Spinal cord (tissue), 10 donors: Measurements from ENCODE around the gene ETFA. TPM values are rescaled to one million over a fixed set of nuclear protein-coding genes. Genes with fewer than 3 reads are reported as not detected.
A peak's percentile ranks its signal among the peaks of the same experiment; 100 is the strongest.

ENCODE experiments used
- DNase-seq, 6 donors: peaks; one replicate each; pipeline versions ENCODE4 v3.0.0 to v3.0.0-alpha.2; 2013 to 2015; ENCODE audit warnings: low spot score in 6 of 6, low read depth in 4 of 6
- H3K27ac ChIP-seq: one replicate; pipeline ENCODE4 v1.5.1; 2013; ENCODE audit warnings: low read depth, low read length, control low read depth
- H3K27me3 ChIP-seq: one replicate; pipeline ENCODE4 v1.6.1; 2013; ENCODE audit warnings: low read length; ENCODE audit not compliant: control insufficient read depth, insufficient read depth
- H3K36me3 ChIP-seq: one replicate; pipeline ENCODE4 v1.6.1; 2013; ENCODE audit warnings: low read length; ENCODE audit not compliant: control insufficient read depth, insufficient read depth
- H3K4me1 ChIP-seq: one replicate; pipeline ENCODE4 v1.6.1; 2013; ENCODE audit warnings: low read length; ENCODE audit not compliant: control insufficient read depth, insufficient read depth
- H3K4me3 ChIP-seq: one replicate; pipeline ENCODE4 v1.5.1; 2013; ENCODE audit warnings: low read depth, low read length, control low read depth
- H3K9me3 ChIP-seq: one replicate; pipeline ENCODE4 v1.6.1; 2013; ENCODE audit warnings: low read length; ENCODE audit not compliant: control insufficient read depth, insufficient read depth
- WGBS: methylation state at CpG from one replicate; pipeline ENCODE4 v1.1.5; 2013; ENCODE audit warnings: missing lambda C conversion rate; ENCODE audit not compliant: insufficient coverage; 5-methylcytosine and 5-hydroxymethylcytosine counted together
- polyA plus RNA-seq, 2 donors: library from polyadenylated mRNA; unstranded; fragments of 120-200 nt; gene quantifications; one replicate each; pipeline ENCODE4 v1.2.1, GENCODE V29; 2013; ENCODE audit not compliant: insufficient read length in 2 of 2
- total RNA-seq, 2 donors: library from RNA; depleted of rRNA in 1 of 2; stranded (reverse); fragments of 120-200 nt in 1 of 2; fragments of >200 nt in 1 of 2; gene quantifications; one replicate each; pipeline versions ENCODE4 v1.2.3 to v1.2.4, GENCODE V29; 2013 to 2014
- donor health status: healthy.

ETFA gene
- total and polyA plus RNA-seq, 4 donors, result 100 to 127 (median 121) TPM

DNA sequence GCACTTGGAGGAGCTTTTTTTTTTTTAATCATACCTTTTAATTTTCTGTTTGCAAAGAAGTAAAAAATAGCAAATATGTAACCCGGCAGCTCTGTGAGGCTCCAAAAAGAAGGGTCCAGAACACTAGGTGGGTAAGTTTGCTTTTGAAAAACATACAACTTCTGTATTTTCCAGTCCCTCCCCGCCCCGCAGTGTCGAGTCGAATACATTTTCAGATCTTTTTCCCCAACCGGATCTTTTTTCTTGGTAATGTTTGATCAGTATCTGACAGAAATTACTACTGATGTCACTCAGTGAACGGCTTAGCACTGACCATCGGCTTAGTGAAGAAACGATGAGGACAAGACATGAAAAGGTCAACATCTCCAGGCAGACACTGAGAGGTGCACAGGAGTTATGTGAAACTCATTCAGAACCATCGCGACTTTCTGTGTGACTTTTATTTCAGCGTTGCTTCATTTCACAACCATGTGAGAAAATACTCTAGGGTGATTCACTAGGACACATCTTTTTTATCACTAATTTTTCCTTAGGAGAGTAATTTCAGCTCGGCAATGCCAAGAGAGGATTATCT, 36.3 kb upstream of the ETFA start:
- Histone ChIP-seq H3K36me3 (peaks cover 5% of the 10 kb centered on the region), H3K4me1 (peaks cover 22% of the 10 kb centered on the region), H3K27ac (no peak overlapping the region), H3K27me3 (peaks cover 65% of the 10 kb centered on the region), H3K9me3 (no peaks in the 10 kb centered on the region), H3K4me3 (no peak overlapping the region)
- WGBS, result 67% methylated on average over 6 of the region's 13 CpGs
- DNase-seq, result no peak

DNA sequence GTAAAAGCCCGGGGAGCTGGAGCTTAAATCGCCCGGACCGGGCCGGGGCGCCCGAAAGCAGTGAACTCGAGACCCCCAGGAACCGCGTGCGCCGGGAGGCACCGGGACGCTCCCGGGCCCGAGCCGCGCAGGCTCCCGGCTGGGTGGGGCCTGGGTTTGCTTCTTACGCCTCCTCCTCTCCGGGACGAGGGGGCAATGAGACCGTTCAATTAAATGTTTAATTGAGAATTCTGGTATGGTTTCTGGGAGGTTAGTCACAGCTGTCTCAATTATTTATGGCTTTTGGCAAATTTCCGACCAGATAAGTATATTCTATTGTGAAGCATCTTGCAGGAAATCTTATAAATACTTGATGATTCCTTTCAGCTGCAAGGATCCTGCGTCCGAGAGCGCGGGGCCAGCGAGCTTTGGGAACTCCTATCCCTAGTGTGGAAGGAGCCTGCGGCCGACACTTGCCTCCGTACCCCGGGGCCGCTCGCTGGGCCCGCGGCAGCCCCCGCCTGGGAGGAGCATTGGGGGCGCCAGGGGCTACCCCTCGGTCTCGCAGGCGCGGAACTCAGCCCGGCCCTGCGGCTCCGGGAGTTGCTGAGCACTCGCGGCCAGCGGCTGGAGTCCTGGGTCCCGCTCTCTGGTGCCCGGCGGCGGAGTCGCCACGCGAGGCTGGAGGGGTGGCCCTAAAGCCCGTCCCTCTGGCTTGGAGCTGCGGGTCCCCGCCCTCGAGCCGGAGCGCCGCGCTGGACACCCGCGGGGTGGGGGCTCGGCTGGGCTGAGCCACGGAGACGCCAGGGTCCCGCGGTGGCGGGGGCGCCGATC, 35.6 kb upstream of the ETFA start:
- peaks cover 5% of the 10 kb centered on the region for H3K36me3 ChIP-seq
- H3K9me3 ChIP-seq, result no peaks in the 10 kb centered on the region
- H3K4me3 ChIP-seq, result peak overlapping the region; percentile 12
- peaks cover 72% of the 10 kb centered on the region for H3K27me3 ChIP-seq
- peaks cover 28% of the 10 kb centered on the region for H3K4me1 ChIP-seq
- DNase-seq, result peak in 2 of 6 donors; percentile 35 to 45
- WGBS, result 4% methylated on average over 61 of the region's 74 CpGs
- H3K27ac ChIP-seq, result no peak overlapping the region

DNA sequence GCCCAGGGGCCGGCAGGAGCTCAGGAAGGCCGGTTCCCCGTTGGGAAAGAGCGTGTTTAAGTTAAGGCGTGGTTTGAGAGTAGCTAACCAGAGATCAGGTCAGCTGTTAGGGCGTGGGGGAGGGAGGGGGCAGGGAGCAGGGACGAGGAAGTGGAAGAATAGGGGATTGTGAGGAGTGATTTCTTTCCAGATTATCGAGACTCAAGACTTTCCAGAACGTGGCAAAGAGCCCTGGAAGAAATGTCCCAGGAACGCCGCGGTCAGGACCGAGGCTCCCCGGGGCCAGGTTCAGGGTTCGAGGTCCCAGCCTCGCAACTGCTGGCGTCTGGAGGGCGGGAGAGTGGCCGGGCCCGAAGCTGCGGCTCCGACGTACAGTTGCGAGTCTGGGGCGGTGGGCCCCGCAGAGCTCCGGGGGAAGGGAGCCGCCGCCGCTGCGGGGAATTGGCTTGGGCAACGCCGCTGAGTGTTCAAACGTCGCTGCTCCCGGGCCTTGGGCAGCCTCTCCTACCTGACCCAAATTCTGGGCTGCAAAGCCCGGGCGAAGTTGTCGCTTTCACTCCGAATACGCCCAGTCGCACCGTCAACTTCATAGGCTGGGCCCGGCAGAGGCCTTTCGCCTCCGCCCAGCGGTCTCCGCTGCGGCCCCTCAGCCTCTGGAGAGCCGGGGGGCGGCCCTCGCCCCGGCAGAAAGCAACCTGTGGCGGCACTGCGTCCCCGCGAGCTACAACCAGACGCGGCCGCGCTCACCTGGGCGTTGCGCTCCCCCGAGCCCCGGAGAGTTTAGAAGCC, 34.8 kb upstream of the ETFA start:
- no peaks in the 10 kb centered on the region for H3K9me3 ChIP-seq
- 3% methylated on average over 65 of the region's 65 CpGs for WGBS
- no peak overlapping the region for H3K27ac ChIP-seq
- peak in 1 of 6 donors; percentile 22 for DNase-seq
- H3K4me1 ChIP-seq, result peaks cover 36% of the 10 kb centered on the region
- peak overlapping the region; percentile 12 for H3K4me3 ChIP-seq
- peaks cover 80% of the 10 kb centered on the region for H3K27me3 ChIP-seq
- peaks cover 5% of the 10 kb centered on the region for H3K36me3 ChIP-seq

DNA sequence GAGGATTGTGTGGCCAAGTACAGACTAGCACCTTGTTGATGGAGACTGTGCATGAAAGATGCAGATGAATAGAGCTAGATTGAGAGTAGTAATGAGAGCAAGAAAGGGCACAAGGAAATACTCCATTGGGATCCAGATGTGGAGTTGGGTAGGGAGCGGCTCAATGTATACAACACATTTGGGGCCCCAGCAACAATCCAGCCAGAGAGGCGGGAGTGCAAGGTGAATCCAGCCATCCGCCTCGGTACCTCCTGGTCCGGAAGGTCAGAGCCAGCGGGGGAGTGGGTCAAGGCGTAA, 34.3 kb upstream of the ETFA start:
- Histone ChIP-seq H3K4me1 (peaks cover 41% of the 10 kb centered on the region), H3K27me3 (peaks cover 85% of the 10 kb centered on the region), H3K27ac (no peak overlapping the region), H3K9me3 (no peaks in the 10 kb centered on the region), H3K4me3 (no peak overlapping the region), H3K36me3 (peaks cover 5% of the 10 kb centered on the region)
- WGBS, result 15% methylated on average over 7 of the region's 7 CpGs
- no peak for DNase-seq

DNA sequence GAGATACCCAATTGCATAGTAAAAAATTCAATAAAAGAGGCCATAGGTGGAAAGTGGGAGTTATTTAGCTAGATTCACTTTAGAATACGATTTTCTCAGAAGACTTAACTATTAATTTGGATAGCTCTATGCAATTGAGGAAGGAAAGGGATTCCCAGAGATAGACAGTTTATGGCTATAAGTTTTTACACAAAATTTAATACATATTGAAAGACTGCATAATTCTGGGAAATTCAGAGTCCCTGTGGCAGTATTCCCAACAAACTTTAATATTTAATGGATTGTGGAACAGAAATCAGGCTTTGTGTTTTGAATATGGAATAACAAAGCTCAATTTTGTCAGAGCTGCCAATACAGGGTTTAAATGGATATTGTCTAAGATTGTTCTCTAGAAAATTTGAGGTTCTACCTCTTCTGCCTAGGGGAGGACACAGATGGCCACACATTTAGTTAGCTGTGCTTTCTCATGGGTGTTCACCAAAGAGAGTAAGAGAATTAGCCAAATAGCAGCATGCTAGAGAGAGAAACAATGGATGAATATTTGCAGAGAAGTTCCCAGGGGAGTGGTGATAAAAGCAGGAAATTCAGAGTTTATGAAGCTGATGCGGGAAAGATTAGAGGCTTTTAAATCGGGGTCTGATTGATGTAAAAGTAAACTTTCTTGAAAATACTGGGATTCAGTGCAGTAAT, 33.8 kb upstream of the ETFA start:
- DNase-seq, result peak in 1 of 6 donors; percentile 25
- H3K4me1 ChIP-seq, result peaks cover 46% of the 10 kb centered on the region
- 10% methylated on average over 2 of the region's 3 CpGs for WGBS
- no peaks in the 10 kb centered on the region for H3K9me3 ChIP-seq
- H3K27me3 ChIP-seq, result peaks cover 90% of the 10 kb centered on the region
- peaks cover 5% of the 10 kb centered on the region for H3K36me3 ChIP-seq
- H3K4me3 ChIP-seq, result no peak overlapping the region
- no peak overlapping the region for H3K27ac ChIP-seq

DNA sequence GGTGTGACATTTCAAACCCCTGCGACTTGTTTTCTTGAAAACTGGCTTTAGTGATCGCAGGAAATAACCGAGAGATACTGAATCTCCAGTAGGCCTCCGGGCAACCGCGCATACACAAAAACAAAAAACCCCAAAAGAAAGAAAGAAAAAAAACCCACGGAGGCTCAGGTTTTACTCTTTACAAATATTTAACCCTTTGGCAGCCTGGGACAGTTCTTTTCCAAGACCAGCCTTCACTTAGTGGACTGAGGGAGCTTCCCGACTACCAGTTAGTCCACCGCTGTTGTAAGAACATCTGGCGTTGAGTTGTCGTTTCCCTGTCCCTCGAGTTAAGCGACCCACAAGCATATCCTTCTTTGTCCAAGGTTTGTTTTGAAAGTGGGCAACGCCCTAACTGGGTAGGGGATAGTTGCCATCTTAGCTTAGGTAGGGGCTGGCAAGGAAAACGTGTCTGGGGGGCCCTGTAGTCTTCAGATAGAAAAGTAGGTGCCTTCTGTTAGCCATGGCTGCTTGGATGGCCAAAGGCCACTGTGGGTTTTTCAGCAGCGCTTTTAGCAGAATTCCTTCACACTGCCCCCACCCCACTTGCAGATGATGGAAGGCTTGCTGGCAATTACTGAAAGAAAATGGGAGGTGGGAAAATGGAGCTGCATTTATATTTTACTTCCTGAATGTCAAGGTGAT, 32.2 kb upstream of the ETFA start:
- Histone ChIP-seq H3K27me3 (peaks cover 95% of the 10 kb centered on the region), H3K27ac (no peak overlapping the region), H3K4me1 (peaks cover 54% of the 10 kb centered on the region), H3K4me3 (no peak overlapping the region), H3K9me3 (no peaks in the 10 kb centered on the region), H3K36me3 (peaks cover 5% of the 10 kb centered on the region)
- DNase-seq, result peak in 2 of 6 donors; percentile 27 to 46
- WGBS, result 5% methylated on average over 11 of the region's 16 CpGs

DNA sequence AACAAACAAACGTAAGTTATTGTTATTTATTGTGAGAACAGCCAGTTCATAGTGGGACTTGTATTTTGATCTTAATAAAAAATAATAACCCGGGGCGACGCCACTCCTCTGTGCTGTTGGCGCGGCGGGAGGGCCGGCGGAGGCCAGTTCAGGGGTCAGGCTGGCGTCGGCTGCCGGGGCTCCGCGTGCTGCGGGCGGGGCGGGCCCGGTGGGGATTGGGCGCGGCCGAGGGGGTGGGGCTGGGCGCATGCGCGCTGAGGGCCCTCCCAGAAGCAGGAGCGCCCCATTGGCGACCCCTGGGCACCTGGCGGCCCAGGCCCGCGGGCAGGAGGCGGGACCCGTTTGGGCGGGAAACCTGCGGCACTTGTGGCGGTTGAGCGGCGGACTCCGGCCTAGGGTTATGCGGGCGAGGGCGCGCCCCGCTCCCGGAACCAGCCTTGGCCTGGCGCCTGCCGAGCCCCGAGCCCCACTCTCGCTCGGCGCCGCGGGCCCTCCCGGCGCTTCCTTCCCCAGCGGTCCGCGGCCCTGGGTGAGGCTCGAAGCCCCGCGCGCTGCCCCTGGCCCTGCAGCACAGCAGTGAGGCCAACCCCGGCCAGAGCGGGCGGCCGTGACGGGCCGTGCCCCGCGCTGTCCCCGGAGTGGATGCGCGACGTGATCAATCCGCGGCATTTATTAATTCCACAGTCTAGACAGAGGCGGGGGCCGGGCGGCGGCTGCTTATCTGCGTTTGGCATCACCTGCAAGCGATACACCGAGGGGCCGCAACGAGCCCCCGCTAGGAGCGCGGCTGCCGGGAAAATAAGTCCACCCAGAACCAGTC, 31.3 kb upstream of the ETFA start:
- Histone ChIP-seq H3K9me3 (no peaks in the 10 kb centered on the region), H3K27me3 (peaks cover 98% of the 10 kb centered on the region), H3K4me1 (peaks cover 61% of the 10 kb centered on the region), H3K4me3 (no peak overlapping the region), H3K36me3 (peaks cover 5% of the 10 kb centered on the region), H3K27ac (no peak overlapping the region)
- DNase-seq, result peak in 1 of 6 donors; percentile 25
- WGBS, result 1% methylated on average over 87 of the region's 87 CpGs

DNA sequence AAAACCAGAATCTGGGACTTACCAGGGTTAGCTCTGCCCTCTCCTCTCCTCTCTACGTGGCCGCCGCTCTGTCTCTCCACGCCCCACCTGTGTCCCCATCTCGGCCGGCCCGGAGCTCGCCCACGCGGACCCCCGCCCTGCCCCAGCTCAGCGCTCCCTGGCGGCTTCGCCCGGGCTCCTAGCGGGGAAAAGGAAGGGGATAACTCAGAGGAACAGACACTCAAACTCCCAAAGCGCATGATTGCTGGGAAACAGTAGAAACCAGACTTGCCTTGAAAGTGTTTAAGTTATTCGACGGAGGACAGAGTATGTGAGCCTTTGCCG, 30.8 kb upstream of the ETFA start:
- peaks cover 64% of the 10 kb centered on the region for H3K4me1 ChIP-seq

More for the DNA sequence above, 30.8 kb upstream of the ETFA start:
- H3K4me3 ChIP-seq, result no peak overlapping the region
- H3K9me3 ChIP-seq, result no peaks in the 10 kb centered on the region
- H3K27me3 ChIP-seq, result peaks cover 98% of the 10 kb centered on the region
- peak in 1 of 6 donors; percentile 53 for DNase-seq
- H3K27ac ChIP-seq, result no peak overlapping the region
- 2% methylated on average over 20 of the region's 20 CpGs for WGBS
- H3K36me3 ChIP-seq, result peaks cover 5% of the 10 kb centered on the region
